Hindlimb muscle (tissue), 1 donor: ENCODE data around the gene NSUN2. TPM values are rescaled to one million over a fixed set of nuclear protein-coding genes. Genes with fewer than 3 reads are reported as not detected.
A peak's percentile ranks its signal among the peaks of the same experiment; 100 is the strongest.
"Not testable (repeated sequence)": the region's sequence is repeated elsewhere in the genome, so short reads cannot be mapped to it uniquely, and the experiment has no call there.

ENCODE experiments used
- DNase-seq: peaks from one replicate; pipeline ENCODE4 v3.0.0-alpha.2; 2013
- polyA plus RNA-seq: library from polyadenylated mRNA; unstranded; fragments of 120-200 nt; gene quantifications from one replicate; pipeline ENCODE4 v1.2.1, GENCODE V29; 2013; ENCODE audit not compliant: insufficient read length

NSUN2 gene
- polyA plus RNA-seq, 1 donor: 49.2 TPM

DNA sequence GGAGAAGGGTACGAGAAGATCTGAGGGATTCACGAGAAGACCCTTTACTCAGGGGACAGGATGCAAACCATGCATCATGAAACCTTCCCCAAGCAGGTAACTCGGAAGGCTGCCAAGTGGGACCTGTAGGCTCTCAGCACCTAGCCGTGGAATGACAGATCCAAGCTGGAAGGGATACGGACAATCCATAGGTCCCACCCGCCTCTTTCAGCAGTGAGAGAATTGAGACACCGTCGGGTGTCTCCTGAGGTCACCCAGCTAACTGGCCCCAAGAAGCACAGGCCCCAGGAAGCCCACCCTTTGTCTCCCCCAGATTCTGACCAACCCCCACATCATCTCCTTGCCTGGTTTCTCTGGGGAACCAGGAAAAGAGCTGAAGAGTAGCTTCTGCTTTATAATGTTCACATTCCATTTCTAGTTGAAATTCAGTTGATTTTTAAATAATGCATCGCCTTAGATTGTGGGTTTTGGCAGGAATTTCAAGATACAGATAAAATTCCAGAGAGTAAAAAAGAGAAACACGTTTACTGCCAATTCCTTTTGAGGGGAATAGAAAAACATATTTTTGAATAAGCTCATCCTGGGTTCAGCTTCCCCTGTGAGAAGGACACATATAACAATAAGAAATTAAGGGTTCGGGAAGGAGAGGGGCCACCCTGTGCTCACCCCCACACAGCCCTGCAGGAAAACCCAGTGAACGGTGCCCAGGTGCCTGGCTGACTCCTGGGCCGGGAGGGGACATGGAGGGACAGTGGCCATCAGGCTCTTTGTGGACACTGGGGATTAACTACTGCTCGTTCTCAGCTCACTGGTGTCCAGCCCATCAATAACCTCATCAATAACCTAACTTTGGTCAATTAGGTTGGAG is 51.1 kb downstream of the NSUN2 start:
- DNase-seq: no peak

DNA sequence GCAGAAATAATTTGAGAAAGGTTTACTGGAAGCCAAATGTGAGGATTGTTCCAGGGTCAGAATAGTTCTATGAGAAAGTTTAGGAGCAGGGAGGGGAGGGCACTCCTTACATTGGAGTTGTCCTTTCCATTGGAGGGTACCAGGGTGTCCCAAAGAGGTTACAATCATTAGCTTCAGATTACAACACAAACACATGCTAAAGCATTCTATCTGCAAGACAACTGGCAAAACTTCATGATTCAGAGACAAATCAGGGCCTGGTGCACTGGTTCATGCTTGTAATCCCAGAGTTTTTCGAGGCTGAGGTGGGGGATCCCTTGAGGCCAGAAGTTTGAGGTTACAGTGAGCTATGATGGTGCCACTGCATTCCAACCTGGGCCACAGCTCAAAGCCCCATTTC is 51.8 kb downstream of the NSUN2 start:
- no peak for DNase-seq

DNA sequence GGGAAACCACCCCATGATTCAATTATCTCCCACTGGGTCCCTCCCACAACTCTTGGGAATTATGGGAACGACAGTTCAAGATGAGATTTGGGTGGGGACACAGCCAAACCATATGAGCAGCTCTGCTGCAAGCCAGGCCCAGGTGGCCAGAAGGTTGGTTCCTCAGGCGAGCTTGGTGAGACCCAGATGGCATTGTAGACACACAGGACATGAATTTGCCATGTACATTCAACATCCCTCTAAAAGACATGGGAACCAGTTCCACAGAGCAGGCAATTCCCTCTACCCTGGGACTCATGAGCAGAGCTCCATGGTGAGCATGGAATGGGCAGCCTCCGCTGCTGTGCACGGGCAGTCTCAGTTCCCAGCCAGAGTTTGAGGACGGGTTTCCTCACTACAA is 53.3 kb downstream of the NSUN2 start:
- no peak for DNase-seq

GRCh38 chr5:6578676-6579343 is 54.0 kb downstream of the NSUN2 start:
- DNase-seq: no peak

GRCh38 chr5:6576861-6577501 is 55.9 kb downstream of the NSUN2 start:
- DNase-seq: peak; percentile 18

DNA sequence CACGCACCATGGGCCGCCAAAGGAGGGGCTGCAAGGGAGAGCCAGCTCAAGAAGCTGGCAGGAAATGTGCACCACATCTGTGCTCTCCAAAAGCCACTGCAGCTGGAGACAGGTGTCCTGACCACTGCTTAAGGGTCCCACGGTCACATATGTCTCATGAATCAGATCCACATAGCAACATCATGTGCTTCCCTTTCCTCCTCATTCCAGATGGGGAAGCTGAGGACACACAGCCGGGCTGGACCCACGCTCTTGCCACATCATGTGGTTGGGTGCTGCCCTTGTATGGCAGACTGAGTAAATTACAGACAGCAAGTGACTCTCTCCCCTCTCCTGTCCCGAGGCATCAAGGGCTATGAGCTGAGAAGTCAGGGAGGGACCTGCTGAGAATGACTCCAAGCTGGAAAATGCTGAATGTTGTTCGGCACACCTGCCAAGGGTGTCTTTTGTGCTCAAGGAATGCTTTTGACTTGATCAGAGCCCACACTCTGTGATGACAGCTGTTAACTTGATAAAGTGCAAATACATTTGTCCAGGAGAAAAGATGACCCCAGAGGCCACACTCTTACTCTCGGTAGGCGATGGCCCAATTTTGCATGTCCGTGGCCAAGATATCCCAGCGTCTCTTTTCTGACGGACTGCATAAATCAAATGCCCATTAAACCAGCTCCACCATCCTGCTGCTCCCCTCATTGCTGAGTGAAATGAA is 58.2 kb downstream of the NSUN2 start:
- no peak for DNase-seq

- DNase-seq: no peak
These were observed 58.7 kb downstream of the NSUN2 start for GRCh38 chr5:6574111-6574510.

DNA sequence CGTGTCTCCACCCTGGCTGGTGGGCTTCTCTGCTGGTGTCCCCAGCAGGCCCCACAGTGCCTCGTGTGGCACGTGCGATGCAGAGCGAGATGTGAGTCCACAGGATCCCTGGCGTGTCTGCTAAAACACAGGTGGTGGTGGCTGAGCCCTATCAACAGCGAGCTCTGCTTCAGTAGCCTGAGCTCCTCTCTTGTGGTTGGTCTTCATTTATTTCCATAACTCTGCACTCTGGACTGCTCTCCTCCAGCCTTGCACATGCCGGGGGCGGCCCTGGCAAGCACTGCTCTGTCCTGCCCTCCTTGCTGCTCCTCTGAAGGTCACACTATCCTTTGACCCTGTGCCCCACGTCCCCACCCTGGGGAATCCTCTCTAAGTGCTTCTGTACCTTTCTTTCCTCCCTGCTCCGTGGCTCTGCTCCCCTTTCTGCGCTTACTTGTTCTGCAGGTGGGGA is 59.2 kb downstream of the NSUN2 start:
- no peak for DNase-seq

DNA sequence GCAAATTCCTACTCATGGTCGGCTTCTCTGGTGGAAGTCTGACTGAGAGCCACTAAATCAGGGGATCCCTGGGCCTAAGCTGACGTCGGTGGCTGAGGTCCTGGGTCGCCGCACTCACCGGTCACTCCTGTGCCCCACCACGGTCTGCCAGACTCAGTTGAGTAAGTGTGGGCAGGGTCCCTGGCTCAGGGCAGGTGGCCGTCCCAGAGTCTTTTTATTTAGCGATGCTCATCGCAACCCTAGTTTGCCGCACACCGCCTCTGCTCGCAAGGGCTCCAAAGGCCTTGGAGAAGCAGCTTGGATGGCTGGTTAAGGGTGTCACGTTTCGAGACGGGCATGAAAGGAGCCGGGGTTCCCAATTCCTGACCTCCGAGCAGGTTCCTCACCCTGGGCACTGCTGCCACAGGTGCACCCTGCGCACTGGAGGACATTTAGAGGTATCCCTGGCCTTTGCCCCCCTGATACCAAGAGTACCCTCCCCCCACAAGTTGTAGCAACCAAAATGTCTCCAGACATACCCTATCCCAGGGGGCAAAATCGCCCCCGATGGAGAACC is 59.9 kb downstream of the NSUN2 start:
- no peak for DNase-seq

GRCh38 chr5:6572086-6572824 is 60.6 kb downstream of the NSUN2 start:
- no peak for DNase-seq

- not testable (repeated sequence) for DNase-seq
These were observed 61.2 kb downstream of the NSUN2 start for GRCh38 chr5:6571607-6572006.

DNA sequence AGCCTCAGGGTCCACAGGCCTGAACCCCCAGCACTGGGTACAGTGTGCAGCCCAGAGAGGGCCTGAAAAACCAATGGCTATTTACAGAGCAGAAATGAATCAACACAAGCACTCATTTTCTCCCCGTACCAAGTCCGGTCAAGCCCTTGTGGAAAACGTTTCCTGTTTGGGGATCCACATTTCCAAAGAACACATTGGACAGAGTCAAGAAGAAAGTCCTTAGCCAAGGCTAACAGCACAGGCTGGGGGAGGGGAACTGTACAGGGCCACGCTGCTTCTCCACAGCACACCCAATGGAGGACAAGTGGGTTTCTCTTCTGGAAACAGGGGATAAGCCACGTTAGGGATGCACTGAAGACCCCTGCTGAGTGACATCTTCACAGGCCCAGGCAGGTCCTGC is 62.3 kb downstream of the NSUN2 start:
- DNase-seq: no peak

DNA sequence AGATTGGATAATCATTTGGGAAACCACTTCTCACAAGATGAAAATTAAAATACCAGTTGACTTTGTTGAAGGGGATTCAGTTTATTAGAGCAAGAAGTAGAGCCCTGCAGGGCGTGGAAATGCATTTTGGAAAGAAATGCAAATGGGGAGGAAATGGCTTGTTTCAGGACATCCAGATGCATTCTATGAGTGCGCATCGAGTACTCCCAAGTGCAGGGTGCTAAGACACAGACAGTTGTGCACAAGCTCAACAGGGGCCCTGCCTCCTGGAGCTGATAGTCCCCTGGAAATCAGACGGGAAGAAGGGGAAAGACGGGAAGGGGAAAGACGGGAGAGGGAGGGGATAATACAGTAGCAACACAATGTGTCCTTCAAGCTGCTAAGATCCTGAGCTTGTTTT is 64.0 kb downstream of the NSUN2 start:
- no peak for DNase-seq

DNA sequence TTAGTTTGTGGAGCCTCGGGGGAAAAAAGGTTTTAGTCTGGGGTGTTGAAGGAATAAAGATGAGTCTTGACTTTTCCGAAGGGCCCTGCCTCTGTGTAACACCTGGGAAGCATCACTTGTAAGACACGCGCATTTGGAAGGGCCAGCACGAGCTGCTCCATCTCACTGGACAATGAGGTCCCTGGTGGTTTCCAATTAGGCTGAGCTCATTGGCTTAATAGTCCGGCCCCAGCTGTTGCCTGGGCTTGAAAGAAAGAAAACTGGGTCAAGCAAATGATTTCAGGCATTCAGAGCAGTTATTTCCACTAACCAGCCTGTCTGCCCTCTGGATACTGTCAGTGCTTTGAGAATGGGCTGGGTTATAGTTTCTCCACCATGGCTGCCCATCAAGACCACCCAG is 64.5 kb downstream of the NSUN2 start:
- DNase-seq: no peak

DNA sequence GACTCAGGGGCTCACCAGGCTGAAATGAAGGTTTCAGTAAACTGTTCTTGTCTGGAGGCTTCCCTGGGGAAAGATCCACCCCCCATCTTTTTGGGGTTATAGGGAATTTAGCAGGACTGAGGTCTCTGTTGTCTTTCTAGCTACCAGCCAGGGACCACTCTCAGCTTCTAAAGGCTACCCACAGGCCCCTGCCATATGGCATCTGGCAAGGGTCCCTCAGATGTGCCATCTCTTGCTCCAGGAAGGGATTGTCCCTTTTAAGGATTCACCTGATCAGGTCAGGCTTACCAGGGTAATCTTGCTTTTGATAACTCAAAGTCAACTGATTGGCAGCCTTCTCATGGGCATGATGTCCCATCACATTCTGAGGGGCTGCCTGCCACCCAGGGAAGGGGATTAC is 65.0 kb downstream of the NSUN2 start:
- no peak for DNase-seq

DNA sequence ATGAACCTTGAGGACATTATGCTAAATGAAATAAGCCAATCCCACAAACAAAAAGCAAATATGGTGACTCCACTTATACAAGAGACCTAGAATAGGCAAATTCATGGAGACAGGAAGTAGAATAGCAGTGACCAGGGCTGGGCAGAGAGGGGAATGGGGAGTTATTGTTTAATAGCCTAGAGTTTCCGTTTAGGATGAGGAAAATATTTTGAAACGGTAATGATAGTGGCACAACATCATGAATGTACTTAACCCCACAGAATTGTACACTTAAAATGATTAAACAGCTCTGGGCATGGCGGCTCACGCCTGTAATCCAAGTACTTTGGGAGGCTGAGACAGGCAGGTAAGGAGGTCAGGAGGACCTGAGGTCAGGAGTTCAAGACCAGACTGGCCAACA is 65.8 kb downstream of the NSUN2 start:
- no peak for DNase-seq

- DNase-seq: no peak
These were observed 67.4 kb downstream of the NSUN2 start for GRCh38 chr5:6565492-6565891.

- no peak for DNase-seq
These were observed 74.9 kb downstream of the NSUN2 start for GRCh38 chr5:6557807-6558575.

- no peak for DNase-seq
These were observed 76.1 kb downstream of the NSUN2 start for GRCh38 chr5:6556802-6557102.

GRCh38 chr5:6556089-6556801 is 76.6 kb downstream of the NSUN2 start:
- no peak for DNase-seq

DNA sequence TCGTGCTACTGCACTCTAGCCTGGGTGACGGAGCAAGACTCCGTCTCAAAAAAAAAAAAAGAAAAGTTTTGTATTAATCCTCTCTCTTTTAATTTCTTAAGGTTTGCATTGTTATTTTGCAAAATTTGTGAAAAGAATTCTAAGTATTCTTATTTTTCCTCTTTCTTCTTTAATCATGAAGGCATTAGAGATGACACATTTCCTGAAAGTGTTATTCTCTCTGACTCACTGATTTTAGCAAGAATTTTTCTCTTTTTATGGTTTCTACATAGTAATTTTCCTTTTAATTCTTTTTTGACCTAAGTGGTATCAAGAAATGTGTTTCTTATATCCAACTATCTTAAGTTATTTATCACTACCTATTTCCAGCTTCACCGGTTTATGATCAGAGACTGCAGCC is 78.0 kb downstream of the NSUN2 start:
- no peak for DNase-seq
